ENCODE results near the gene SLC25A39.

GRCh38 chr17:44320066-44320465, 4.6 kb downstream of the SLC25A39 start:
- no peak for TF ChIP-seq REST (IDR thresholded peaks at IDR 0.05; ENCODE audit: insufficient replicate concordance, low read depth)
- no peak for TF ChIP-seq CTCF (IDR thresholded peaks at IDR 0.05; ENCODE audit: insufficient read depth, low read length)
- TF ChIP-seq POLR2AphosphoS5 (IDR thresholded peaks at IDR 0.05; ENCODE audit: low read depth) = no peak
